Stimulated activated CD8-positive, alpha-beta memory T cell treated with anti-CD3 and anti-CD28 coated beads, Interleukin-12 subunit alpha, Interleukin-12 subunit beta, amount 100 ng/mL, for 1 hour (primary cell): ENCODE results near the gene RXFP3.
"Not testable (repeated sequence)": the region's sequence is repeated elsewhere in the genome, so short reads cannot be mapped to it uniquely, and the experiment has no call there.

Experiments
- DNase-seq: peaks from one replicate; pipeline ENCODE4 v3.0.0-alpha.2; 2020; ENCODE audit warnings: low read depth

Gene RXFP3

GRCh38 chr5:33936381-33937016 is at the start of gene RXFP3:
RXFP3 (plus strand) TSS chr5:33936386; CDS start chr5:33936741, 355 bp downstream.
- DNase-seq: no peak

DNA sequence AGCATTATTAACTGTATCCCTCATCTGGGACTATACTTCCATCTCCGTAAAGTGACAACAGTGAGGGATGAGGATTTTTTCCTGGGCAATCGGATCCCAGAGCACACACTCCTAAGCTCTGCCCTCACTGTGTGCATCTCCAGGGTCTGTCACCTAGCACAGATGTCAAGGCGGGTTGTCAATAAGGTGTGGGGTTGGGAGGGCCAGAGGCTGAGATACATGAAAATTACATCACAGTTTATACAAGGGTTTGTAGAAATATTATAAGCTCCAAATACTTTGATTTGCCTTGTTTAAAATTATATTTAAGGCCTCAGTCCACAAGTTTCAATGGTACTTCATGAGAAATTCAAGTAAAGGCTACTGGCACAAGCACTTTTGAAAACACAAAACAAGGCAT is 48.9 kb upstream of the RXFP3 start:
- DNase-seq: no peak

DNA sequence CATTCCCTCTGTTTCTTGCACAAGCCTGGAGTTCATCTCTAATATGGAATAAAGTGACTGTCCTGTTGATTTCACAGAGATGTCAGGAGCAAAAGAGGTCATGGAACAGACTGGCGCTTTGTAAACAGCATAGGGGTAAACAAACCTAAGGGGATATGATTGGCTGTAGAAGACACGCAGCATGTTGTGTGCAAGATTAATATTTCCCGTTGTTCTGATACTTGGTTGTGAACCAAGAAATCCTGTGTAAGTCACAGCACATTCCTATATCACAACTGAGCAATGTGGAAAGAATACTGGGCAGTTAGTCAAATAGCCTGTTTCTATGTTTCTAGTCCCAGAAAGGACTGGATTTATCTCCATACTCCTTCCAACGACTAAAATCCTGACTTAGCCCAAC is 47.6 kb upstream of the RXFP3 start:
- no peak for DNase-seq

GRCh38 chr5:33890131-33891032 is 45.8 kb upstream of the RXFP3 start:
- no peak for DNase-seq

DNA sequence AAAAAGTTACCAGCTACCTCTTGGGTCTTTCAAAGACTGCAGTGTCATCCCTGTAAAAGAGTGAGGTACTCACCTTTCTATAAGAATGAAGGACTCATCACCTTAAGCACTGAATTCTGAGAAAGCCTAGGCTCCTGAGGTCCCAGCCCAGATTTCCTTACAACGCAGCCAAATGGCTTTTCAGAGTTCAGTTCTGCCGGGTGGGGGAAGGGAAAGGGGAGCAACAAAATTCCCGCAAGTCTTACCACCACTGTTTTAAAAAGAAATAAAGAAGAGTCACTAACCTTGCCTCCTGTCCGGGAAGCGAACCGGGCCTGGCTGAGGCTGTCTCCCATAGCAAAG is 44.8 kb upstream of the RXFP3 start:
- DNase-seq: no peak

DNA sequence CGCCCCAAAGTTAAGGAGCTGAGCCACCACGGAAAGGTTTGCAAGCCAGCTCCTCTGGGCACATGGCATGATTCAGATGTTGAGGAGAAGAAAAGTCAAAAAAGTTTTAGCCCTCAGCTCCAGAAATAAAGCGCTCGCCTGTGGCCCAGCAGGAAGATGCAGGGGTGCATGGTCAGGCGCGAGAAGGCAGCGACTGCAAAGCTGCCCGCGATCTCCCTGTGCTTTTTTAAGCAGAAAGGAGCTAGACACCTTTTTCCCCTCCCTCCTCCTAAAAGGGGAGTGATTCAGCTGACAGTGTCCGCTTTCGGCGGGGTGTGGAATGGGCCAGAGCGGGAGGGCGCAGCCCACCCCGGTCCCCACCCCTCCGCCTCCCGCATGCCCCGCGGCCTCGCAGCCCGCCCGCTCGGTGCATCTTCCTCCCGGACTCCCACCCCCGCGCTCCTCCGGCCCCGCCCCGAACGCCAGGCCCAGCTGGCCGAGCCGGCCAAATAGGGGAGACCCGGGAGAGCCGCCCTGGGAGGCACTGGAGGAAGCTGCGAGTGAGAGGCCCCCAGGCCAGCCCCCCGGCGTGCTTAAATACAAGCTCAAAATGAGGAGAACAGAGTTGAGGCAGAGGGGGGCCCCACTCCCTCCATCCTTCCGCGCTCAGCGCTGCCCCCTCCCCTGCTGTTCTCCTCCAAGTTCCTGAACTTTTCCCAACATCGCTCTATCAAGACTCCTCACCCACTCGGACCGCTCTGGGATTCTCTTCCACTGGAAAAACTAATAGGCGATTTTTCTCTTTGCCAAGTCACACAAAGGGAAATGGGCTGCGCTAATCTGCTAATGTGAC is 44.2 kb upstream of the RXFP3 start, which contains the start of gene ADAMTS12:
ADAMTS12 (minus strand) TSS at position 203 of the 832 bp plus-strand sequence; CDS start at position 69, 134 bp downstream.
- DNase-seq: no peak

DNA sequence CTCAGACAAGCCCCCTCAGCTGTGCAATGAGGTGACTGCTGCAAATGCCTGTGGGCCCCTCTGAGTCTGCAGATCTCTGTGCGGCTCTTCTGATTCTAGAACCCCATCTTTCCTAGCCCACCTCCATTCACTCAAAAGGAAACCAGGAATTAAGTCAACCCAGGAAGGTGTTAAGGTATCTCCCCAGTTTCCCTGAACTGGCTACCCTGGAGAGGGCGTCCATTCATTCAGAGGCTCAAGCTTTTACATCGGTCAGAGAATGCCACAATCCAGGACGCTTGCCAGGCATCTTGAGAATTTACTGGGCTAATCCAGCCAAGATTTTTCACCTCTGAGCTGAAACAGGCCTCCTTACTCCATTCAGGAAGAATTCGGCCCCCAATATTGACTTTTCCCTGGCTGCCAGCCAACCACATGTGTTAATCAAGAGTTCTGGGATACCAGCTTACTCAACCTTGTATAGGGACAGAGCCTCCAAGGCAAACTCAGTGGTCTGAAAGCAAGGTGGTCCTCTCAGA is 43.5 kb upstream of the RXFP3 start:
- DNase-seq: no peak

GRCh38 chr5:33894566-33894965 is 41.6 kb upstream of the RXFP3 start:
- no peak for DNase-seq

GRCh38 chr5:33901156-33901555 is 35.0 kb upstream of the RXFP3 start:
- no peak for DNase-seq

DNA sequence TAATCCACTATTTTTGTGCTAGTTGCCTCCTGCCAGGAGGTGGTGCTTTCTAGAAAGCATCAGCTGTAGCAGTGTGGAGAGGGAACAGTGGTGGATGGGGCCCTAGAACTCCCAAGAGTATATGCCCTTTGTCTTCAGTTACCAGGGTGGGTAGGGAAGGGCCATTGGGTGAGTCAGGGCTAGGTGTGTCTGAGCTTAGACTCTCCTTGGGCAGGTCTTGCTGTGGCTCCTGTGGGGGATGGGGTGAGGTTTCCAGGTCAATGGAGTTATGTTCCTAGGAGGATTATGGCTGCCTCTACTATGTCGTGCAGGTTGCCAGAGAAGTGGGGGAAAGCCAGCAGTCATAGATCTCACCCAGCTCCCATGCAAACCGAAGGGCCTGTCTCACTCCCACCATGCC is 33.1 kb upstream of the RXFP3 start:
- DNase-seq: no peak

GRCh38 chr5:33905381-33905780 is 30.8 kb upstream of the RXFP3 start:
- DNase-seq: no peak

GRCh38 chr5:33906248-33906647 is 29.9 kb upstream of the RXFP3 start:
- DNase-seq: not testable (repeated sequence)

GRCh38 chr5:33914844-33915243 is 21.3 kb upstream of the RXFP3 start:
- DNase-seq: not testable (repeated sequence)

- DNase-seq: no peak
Observed at GRCh38 chr5:33921002-33921401, 15.2 kb upstream of the RXFP3 start.

- no peak for DNase-seq
Observed at GRCh38 chr5:33925278-33925677, 10.9 kb upstream of the RXFP3 start.

DNA sequence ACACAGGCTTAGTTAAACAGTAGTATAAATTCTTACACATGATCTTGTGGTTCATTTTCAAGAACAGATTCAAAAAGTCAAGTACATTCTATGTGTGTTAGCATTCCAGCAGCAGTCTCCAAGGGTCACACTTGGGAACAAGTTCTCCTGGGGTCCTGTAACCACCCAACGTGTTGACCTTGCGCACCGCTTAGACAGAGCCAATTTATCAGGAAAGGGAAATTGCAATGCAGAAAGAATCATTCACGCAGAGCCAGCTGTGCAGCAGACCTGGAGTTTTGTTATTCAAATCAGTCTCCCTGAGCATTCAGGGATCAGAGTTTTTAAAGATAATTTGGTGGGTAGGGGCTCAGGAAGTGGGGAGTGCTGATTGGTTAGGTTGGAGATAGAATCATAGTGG is 8.5 kb upstream of the RXFP3 start:
- no peak for DNase-seq

DNA sequence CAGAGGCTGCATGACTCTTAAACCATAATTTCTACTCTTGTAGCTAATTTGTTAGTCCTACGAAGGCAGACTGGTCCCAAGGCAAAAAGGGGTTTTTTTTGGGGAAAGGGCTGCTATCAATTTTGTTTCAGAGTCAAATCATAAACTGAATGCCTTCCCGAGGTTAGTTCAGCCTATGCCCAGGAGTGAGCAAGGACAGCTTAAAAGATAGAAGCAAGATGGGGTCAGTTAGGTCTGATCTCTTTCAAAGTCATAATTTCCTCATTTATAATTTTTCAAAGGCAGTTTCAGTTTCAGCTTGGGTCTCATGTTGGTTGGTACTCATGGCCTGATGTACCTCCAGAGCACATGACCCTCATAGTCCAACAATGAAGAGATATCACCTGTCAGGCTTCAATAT is 7.9 kb upstream of the RXFP3 start:
- no peak for DNase-seq

GRCh38 chr5:33929925-33930690 is 6.1 kb upstream of the RXFP3 start:
- DNase-seq: no peak

GRCh38 chr5:33931136-33931535 is 5.0 kb upstream of the RXFP3 start:
- no peak for DNase-seq

- DNase-seq: no peak
Observed at GRCh38 chr5:33933723-33934169, 2.4 kb upstream of the RXFP3 start.

GRCh38 chr5:33934176-33934575 is 2.0 kb upstream of the RXFP3 start:
- no peak for DNase-seq

- DNase-seq: peak; percentile 7
Observed at GRCh38 chr5:33936004-33936380, 194 bp upstream of the RXFP3 start.
